AG04450 (cell line): ENCODE results near the gene C14orf119. TPM values are rescaled to one million over a fixed set of nuclear protein-coding genes. Genes with fewer than 3 reads are reported as not detected.

Experiments
- CTCF ChIA-PET: fragments of 300-600, 350-600 bp; formaldehyde crosslinking; extraction: SDS; loops from one replicate; lab custom pipeline; 2022; ENCODE audit warnings: antibody characterized with exemption, inconsistent platforms; lab: Charles Lee
- POLR2A ChIA-PET: fragments of 350-600 bp; formaldehyde crosslinking; extraction: SDS; loops from one replicate; lab custom pipeline; 2021; ENCODE audit warnings: antibody characterized with exemption, inconsistent platforms; lab: Yijun Ruan, JAX
- DNase-seq: peaks from one replicate; pipeline ENCODE4 v3.0.0-alpha.2; 2011; ENCODE audit warnings: low read depth, low spot score
- H3K27ac ChIP-seq: one replicate; pipeline ENCODE4 v1.5.1; 2012; ENCODE audit warnings: low read depth, low read length, control low read depth
- H3K27me3 ChIP-seq: one replicate; pipeline ENCODE4 v1.6.0; 2012; ENCODE audit warnings: low read length; ENCODE audit not compliant: control insufficient read depth, insufficient read depth
- H3K4me3 ChIP-seq: 2 replicates; pipeline ENCODE4 v1.5.1; 2011; ENCODE audit warnings: mild to moderate bottlenecking, low read depth, low read length, control low read depth
- H3K9me3 ChIP-seq: 2 replicates; pipeline ENCODE4 v1.5.1; 2012; ENCODE audit warnings: low read length; ENCODE audit not compliant: control insufficient read depth, insufficient read depth
- polyA plus RNA-seq: library from polyadenylated mRNA; depleted of rRNA; stranded (reverse); fragments of >200 nt; gene quantifications from 2 replicates; pipeline ENCODE4 v1.2.3, GENCODE V29; 2011
- TF ChIP-seq, protein P1 (sequence below): IDR thresholded peaks from 2 replicates; pipeline ENCODE4 v1.5.1; 2011; ENCODE audit warnings: low read depth, low read length, control low read depth, inconsistent platforms

The C14orf119 gene
- polyA plus RNA-seq, 1 experiment, result 128 TPM

DNA sequence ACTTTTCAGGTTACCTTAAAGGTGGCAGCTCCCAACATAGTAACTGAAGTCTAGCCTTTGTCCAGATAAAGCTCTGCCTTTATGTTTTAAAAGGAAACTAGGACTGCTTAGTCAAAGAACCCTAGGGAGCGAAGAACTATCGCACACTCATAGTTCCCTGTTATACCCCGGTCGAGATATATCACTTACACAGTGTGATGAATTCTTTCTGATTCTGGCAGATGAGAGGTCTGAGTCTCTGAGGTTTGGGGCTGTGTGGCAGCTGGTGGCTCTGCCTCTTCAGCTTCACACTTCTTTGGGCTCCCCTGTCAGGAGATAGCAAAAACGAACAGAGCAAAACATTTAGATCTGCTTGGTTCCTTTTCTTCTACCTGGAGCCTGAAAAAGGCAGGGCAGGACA is 17.3 kb upstream of the C14orf119 start:
- Histone ChIP-seq H3K9me3 (no peaks in the 10 kb centered on the region), H3K4me3 (no peak overlapping the region), H3K27me3 (no peaks in the 10 kb centered on the region), H3K27ac (peak overlapping the region; percentile 84)
- DNase-seq, result no peak
- ChIA-PET POLR2A (interaction anchor here (1.5 to 3.9 kb wide), 3 partner anchors 9 to 17 kb away, joined by 5 to 31 read pairs (median 5); partner anchors contain the start of genes ACIN1 and C14orf119), CTCF (interaction anchor here (0.6 to 17.2 kb wide), 18 partner anchors 11 to 857 kb away, joined by 3 to 317 read pairs (median 15); partner anchors contain the start of genes ACIN1 and C14orf119)
- TF ChIP-seq, protein P1, sequence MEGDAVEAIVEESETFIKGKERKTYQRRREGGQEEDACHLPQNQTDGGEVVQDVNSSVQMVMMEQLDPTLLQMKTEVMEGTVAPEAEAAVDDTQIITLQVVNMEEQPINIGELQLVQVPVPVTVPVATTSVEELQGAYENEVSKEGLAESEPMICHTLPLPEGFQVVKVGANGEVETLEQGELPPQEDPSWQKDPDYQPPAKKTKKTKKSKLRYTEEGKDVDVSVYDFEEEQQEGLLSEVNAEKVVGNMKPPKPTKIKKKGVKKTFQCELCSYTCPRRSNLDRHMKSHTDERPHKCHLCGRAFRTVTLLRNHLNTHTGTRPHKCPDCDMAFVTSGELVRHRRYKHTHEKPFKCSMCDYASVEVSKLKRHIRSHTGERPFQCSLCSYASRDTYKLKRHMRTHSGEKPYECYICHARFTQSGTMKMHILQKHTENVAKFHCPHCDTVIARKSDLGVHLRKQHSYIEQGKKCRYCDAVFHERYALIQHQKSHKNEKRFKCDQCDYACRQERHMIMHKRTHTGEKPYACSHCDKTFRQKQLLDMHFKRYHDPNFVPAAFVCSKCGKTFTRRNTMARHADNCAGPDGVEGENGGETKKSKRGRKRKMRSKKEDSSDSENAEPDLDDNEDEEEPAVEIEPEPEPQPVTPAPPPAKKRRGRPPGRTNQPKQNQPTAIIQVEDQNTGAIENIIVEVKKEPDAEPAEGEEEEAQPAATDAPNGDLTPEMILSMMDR, result no peak

DNA sequence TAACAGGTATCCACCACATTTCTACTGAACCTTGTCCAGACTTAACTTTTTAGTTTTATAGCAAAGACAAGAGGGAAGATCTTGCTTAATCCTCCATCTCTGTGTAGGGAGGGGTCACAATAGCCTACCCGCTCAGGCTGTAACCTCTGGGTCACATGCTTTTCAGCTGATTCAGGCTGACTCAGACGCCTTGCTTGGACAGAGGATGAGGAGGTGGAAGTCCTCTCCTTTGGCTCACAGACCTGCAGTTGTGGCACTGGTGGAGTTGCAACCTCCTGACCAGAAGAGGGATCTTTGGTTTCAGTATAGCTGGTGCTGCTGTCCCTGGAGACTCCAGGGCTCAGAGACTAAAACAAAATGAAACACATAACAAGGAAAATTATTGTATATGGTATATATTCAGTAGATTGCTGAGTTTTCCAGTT is 16.6 kb upstream of the C14orf119 start:
- Histone ChIP-seq H3K4me3 (no peak overlapping the region), H3K27me3 (no peaks in the 10 kb centered on the region), H3K27ac (peak overlapping the region; percentile 84), H3K9me3 (no peaks in the 10 kb centered on the region)
- ChIA-PET CTCF (interaction anchor here (1.1 to 17.2 kb wide), 8 partner anchors 10 to 106 kb away, joined by 3 to 317 read pairs (median 49); partner anchors contain the start of genes ACIN1 and C14orf119), POLR2A (interaction anchor here (0.5 to 3.9 kb wide), 4 partner anchors 10 to 21 kb away, joined by 5 to 31 read pairs (median 8); partner anchors contain the start of genes ACIN1 and C14orf119)
- TF ChIP-seq, protein P1, result no peak
- DNase-seq, result peak; percentile 87

DNA sequence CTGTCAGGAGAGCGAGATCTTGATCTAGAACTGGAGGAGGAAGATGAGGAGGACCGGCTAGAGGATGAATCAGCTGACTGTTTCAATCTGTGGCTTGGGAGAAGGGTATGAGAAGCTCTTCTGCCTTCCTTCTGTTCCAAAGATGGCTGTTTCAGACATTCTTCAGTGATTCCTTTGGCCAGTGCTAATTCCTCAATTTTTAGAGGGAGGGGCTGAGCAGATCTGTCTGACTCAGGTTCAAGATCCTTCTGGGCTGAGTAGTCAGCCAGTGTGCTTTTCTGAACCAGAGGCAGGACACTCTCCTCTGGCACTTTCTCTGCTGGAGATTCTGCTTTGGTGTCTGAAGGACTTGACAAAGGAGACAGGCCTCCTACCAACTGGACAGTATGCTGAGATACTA is 15.6 kb upstream of the C14orf119 start:
- ChIA-PET CTCF (interaction anchor here (1.2 to 17.2 kb wide), 4 partner anchors 9 to 523 kb away, joined by 3 to 317 read pairs (median 78); partner anchors contain the start of genes ACIN1 and C14orf119), POLR2A (interaction anchor here (3.9 kb wide), 1 partner anchor 15 kb away, joined by 31 read pairs; the partner anchor contains the start of genes ACIN1 and C14orf119)
- no peak for DNase-seq

DNA sequence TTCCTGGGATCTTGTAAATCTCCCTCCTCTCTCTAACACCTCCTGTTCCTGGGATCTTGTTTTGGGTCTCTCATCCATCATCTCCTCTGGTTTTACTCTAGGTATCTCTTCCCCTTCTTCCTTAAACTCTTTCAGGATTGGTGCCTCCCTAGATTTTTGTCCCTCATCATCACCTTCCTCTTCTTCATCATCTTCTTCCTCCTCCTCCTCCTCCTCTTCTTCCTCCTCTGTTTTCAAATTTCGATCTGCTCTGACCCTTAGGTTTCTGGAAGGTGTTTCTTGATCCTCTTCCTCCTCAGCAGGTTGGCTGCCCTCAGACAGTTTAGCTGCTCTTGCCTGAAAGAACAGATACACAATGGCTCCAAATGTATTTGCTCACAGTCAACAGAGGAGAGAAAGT is 14.8 kb upstream of the C14orf119 start:
- ChIA-PET POLR2A (interaction anchor here (3.9 kb wide), 1 partner anchor 15 kb away, joined by 31 read pairs; the partner anchor contains the start of genes ACIN1 and C14orf119), CTCF (interaction anchor here (1.0 to 17.2 kb wide), 5 partner anchors 14 to 523 kb away, joined by 3 to 317 read pairs (median 3); partner anchors contain the start of genes ACIN1 and C14orf119)
- no peaks in the 10 kb centered on the region for H3K27me3 ChIP-seq
- H3K9me3 ChIP-seq, result no peaks in the 10 kb centered on the region
- no peak overlapping the region for H3K4me3 ChIP-seq
- no peak for DNase-seq
- peak overlapping the region; percentile 84 for H3K27ac ChIP-seq
- TF ChIP-seq, protein P1, result no peak

More for the DNA sequence above, 15.6 kb upstream of the C14orf119 start:
- Histone ChIP-seq H3K27ac (peak overlapping the region; percentile 84), H3K4me3 (no peak overlapping the region), H3K27me3 (no peaks in the 10 kb centered on the region), H3K9me3 (no peaks in the 10 kb centered on the region)
- TF ChIP-seq, protein P1, result no peak

DNA sequence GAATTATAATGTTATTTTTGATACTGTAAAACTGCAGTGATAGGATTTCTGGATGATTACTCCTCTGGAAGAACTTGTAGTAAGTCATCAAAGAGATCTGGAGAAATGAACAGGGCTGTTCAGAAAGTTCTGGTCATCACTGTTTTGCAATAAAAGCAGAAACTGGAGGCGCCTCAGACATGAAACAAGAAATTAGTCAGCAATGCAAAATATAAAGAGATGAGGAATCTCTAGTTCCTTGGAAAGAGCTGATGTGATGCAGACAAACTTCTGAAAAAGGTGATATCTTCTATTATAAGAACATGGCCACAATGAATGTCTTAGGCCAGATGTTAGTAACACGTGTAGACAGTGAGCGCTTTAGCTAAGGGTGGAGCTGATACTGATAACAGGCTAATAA is 9.8 kb upstream of the C14orf119 start:
- H3K27me3 ChIP-seq, result no peaks in the 10 kb centered on the region
- H3K9me3 ChIP-seq, result no peaks in the 10 kb centered on the region
- no peak overlapping the region for H3K4me3 ChIP-seq
- no peak for DNase-seq
- TF ChIP-seq, protein P1, result no peak
- CTCF ChIA-PET, result interaction anchor here (1.0 to 17.2 kb wide), 4 partner anchors 8 to 27 kb away, joined by 3 to 317 read pairs (median 48); partner anchors contain the start of genes ACIN1 and C14orf119
- POLR2A ChIA-PET, result no interaction called here
- no peak overlapping the region for H3K27ac ChIP-seq
